Left cardiac atrium (tissue), 4 donors: ENCODE data around the gene ZNF516. TPM values are rescaled to one million over a fixed set of nuclear protein-coding genes. Genes with fewer than 3 reads are reported as not detected.

Source experiments
- ATAC-seq, 2 donors: fragments of 200-7000 bp; cut with Tn5 transposase; one replicate each; pipeline ENCODE4 v1.9.1; 2020; ENCODE audit warnings: mild to moderate bottlenecking in 2 of 2, moderate library complexity in 2 of 2
- DNase-seq: peaks from one replicate; pipeline ENCODE4 v3.0.0-alpha.2; 2020
- intact Hi-C, 2 donors: fragments of 100-400 bp; cut with DNase I; formaldehyde crosslinking; loops; one replicate each; pipeline versions ENCODE4 v1.14.1 to v1.15.1; 2022 to 2023
- total RNA-seq, 2 donors: library from RNA; stranded (reverse); fragmentation: NEBNext Ultra II Directional; extraction: Animal tissue kit (Norgen Biotek cat#: 25700); gene quantifications; one replicate each; pipeline ENCODE4 v1.2.1, GENCODE V29; 2021
- donor health status: DM: no; HTN: yes; CAD: no.
- donor health status: DM: no; HTN: yes; CAD: no; lungs with severe emphysema.
- donor health status: DM: yes; HTN: yes; CAD: no.
- donor health status: Dilated cardiomyopathy.

The ZNF516 gene
- total RNA-seq, 2 donors from 2014 or later = 14.9 to 15.7 TPM

DNA sequence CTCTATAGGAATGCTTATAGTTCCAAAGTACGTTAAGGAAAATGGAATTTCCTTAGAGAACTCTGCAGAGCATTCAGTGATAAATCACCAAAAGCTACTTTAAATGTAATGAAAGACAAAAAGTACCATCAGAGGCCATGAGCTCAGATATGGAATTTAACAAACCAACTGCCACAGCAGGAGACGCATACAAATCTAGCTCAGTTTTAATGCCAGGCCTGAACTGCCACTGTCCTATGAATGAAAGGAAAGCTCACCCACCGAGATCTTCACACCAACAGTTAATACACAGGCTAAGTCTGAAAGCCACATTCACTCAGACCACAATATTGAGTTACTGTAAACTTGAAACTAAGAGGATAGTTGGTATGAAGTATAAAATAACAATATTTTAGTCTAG, 126.8 kb downstream of the ZNF516 start:
- intact Hi-C loops = no loop called here
- DNase-seq (no peak), ATAC-seq (no peak)

DNA sequence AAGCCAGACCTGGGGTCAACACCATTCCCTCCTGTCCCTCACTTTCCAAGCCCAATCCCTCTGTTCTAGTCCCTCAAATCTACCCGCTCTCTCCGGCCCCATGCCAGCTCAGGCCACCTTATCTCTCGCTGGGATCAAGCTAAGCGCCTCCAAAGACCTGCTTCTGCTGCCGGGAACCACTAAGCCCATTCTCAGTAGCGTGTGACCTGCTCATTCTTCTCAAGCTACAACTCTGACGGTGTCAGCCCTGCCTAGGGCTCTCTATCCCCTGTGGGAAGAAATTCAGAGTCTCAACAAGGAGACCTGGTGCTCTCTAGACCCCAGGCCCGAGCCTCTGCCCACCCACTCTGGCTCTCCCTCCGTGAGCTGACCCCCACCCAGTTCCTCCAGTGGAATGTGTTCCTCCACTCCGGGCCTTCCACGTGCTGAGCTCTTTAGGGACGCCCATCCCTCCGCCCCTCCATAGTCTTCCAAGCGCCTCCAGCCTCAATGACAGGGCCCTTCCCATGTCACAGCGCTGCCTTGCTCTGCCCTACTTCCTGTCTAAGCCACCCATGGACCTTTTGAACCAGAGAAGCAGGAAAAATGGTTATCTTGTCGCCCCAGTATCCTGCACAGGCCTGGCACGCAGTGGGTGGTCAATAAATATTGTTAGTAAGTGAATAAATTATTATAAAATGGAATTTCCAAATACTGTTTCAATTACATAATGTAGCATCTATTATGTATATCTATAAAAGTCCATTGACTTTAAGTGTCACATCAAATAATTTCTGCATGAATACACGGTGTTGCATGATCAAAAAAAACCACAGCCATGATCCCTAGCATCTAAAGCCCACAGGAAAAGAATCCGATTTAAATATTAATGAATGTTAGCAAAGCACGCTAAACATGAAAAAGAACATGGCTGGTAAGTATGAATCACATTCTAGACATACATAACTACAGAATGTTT, 127.6 kb downstream of the ZNF516 start:
- DNase-seq = no peak
- no peak for ATAC-seq
- intact Hi-C loops = no loop called here

DNA sequence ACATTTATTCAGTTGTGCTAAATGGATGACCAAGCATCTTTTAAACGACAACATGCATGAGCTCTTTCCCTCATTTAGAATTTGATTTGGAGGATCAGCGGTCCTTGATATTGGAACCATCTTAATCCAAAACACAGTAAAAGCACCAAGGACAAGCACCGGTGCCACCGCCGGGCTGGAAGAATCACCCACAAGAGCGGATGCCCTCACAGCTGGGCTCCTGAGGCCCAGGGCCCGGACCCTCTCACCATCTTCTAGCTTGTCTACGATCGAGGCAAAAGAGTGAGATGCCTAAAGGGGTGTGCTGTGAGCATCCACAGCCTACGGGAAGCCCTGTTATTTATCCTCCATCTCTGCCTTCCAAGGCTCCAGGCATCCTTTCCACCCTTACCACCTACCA, 129.5 kb downstream of the ZNF516 start:
- DNase-seq = no peak

DNA sequence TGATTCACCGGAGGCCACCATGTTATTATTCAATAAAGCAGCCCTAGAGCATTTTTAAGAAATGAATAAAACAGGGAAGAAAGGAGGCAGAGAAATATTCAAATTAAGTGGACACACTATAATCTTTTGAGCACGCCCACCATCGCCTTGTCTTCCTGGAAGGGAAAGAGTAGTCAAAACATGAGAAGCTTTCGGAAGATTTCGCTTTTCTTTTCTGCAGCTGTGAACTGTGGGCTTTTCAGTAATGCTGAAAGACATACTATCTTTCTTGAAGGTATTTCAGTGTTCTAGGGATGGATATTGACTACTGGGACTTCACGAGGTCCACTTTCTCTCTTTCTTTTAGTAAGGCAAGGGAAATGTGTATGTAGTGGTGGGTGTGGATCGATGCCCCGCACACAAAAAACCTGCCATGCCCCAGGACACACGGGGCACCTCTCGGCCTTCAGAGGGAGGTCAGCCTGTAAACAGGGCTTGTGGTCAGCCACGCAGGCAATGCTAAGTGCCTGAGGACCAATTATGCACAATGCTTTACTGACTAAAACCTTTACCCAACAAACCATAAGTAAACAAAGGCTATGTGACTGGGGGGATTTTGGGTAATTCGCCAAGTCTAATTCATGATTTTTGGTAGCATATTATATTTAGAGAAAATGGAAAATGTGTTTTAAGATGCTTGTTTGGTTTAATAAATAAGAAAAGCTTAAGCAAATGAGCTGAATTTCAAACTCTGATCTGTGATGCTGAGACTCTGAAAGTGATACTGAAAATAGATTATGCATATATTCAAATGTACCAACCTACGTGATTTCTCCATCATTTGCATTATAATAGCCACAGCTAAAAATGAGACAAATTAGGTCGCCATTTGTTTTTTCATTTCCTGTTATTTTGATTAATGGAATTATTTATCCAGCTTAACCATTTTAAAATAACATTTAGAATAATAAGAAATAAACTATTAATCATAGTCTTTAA, 130.5 kb downstream of the ZNF516 start:
- intact Hi-C loops = no loop called here
- DNase-seq (no peak), ATAC-seq (no peak)

More for the DNA sequence above, 129.5 kb downstream of the ZNF516 start:
- intact Hi-C loops = no loop called here
- ATAC-seq = no peak

DNA sequence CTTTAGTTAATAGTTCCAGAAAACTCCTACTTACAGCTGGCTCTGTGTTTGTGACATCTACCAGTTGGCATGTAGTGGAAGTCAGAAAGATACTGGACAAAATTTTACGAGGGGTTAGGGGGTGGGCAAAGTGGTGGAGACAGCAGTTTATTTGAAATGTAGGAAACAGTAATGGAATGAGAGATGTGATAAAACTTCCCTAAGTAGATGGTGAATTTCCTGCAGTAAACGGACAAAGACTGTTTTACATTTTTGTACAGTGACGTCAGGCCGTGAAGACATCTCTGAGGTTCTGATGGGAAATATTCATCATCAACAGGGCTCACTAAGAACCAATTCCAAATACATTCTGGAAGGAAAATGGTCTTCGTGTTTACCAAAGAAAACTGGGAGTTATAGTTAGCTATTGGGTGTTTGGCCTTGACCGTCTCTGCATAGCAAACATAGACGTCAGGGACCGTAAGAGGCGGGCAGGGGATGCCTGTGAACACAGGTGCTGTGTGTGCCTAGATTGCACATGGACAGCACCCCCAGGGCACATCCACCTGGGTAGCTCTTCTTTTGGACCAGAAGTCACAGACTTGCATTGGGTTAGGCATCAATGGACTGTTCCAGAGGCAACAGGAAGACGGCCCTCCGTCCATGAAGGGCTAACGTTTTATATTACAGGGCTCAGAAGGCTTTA, 131.5 kb downstream of the ZNF516 start:
- DNase-seq = no peak
- intact Hi-C loops = no loop called here
- ATAC-seq = no peak

DNA sequence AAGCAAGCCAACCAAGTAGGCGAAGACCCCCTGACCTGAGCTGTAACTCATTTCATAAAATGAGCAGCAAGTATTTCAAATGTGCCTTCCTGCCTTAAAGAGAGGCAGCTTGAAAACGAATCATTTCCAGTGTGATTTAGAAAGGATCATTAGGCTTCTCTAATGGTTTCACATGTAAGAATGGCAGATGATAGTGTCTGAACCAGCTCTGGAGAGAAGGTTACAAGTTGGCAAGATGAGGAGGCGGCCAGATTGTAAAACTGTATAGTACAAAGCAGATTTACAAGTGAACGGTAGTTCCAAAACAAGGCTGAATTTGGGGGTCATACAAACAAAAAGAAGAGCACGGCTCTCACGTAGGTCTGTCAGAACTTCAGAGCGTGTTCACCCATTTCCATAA, 132.4 kb downstream of the ZNF516 start:
- ATAC-seq = no peak
- DNase-seq = no peak
- intact Hi-C loops = no loop called here

DNA sequence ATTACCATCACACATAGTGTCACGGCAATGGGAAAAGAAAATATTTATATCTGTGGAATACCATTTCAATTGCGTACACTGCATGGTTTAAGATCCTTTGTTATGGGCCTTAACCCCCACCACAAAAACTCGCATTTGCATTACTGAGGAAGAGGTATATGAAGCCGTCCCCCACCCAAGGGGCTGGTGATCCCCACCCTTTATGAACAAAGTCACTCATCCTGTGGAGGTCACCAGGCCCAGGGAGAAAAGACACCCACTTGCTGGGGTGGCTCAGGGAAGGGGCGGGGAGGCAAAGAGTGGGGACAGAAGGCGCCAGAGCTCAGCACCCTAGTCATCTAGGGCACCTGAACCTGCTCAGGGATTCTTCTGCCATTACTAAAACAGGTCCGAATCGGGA, 133.8 kb downstream of the ZNF516 start:
- ATAC-seq (no peak), DNase-seq (no peak)
- intact Hi-C loops = no loop called here

DNA sequence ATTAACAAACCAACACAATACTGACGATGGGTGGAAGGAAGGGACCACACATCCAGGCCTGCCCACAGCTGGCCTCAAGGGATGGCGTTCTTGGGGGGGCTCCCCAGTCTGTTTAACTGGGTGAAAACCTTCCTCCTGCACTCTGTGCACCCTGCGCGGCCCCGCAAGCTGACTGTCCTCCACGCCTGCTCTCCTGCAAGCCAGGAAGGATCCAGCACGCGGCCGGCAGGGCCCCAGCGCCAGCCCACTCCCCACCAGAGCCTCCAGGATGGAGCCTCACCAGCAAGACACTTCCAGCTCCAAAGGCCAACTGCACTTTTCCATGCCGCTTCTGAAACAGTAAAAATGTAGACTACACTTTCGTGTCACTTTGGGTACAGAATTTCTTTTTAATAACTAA, 135.1 kb downstream of the ZNF516 start:
- intact Hi-C loops = no loop called here
- ATAC-seq = no peak
- no peak for DNase-seq

DNA sequence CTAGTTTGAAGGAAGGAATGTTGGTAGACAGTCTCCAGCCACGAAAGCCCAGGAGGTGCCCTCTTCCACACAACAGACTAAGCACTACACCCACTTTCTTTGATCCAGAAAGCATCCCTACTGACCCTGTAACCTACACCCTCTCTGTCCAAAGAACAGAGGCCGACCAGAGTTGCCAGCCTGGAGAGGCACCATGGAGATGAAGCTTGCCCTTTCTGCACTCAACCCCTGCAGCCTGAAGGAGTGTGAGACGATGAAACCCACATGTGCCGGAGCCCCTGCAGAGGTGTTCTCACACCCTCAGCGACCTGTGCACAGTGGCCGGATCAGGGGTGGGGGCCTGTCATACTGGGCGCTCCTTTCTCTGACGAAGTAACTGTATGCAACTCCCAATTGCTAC, 136.3 kb downstream of the ZNF516 start:
- intact Hi-C loops = no loop called here
- DNase-seq = no peak
- ATAC-seq = no peak

DNA sequence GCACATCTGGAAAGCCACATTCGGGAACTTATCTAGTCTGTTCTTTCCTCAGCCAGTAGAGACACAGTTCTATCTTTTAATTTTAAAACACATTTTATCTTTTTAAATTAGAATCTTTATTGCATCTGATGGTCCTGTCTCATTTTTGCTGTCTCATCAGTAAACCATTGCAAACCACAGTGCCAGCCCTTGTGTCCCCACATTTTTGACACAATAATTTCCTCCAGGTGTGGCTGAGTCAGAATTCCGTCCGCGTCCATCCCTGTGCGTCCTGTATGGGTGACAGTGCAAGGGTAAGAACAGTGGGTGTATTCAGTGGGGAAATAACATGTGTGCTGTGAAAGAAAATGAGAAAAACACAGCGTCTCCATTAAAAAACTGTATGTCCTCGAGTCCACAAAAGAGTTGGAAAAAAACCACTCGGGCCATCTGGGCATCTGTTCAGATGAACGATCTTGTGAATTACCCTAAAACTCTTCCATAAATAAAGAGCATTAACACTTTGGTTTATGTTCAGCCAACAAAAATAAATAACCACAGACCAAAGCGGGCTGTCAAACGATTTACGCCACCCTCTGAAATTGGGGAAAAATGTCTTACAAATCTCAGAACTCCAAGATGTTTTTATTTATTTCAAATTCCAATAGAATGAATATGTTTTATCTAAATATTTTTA, 137.3 kb downstream of the ZNF516 start:
- no peak for DNase-seq
- intact Hi-C loops = no loop called here
- no peak for ATAC-seq

DNA sequence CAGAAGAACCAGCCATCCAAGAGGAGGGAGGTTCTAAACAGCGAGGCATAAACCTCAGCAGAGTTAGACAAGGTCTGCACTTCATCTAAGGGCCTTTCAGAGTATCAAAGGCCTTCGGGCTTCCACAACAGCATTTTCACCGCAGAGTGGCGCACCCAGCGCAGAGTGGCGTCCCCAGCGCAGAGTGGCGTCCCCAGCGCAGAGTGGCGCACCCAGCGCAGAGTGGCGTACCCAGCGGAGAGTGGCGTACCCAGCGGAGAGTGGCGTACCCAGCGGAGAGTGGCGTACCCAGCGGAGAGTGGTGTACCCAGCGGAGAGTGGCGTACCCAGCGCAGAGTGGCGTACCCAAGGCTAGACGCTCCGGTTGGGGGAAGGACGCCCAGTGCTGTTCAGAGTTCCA, 137.9 kb downstream of the ZNF516 start:
- intact Hi-C loops = no loop called here
- ATAC-seq = no peak
- no peak for DNase-seq

DNA sequence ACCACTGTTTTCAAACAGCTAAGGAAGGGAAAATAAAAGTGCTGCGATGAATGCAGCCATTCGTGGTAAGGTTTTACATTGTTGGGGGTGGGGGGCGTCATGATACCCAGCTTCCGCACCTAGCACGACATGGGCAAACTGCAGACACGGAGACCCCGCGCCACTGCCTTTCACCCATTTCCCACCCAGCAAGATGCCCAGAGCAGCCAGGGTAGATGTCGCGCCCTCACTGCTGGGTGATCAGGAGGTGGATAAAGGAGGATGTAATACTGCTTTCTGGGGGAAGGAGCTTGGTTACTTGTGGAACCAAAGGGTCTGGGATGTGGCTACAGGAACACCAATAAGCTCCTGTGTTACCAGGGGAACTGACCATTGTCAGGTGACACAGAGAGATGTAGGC, 138.4 kb downstream of the ZNF516 start:
- ATAC-seq = no peak
- intact Hi-C loops = no loop called here
- no peak for DNase-seq

DNA sequence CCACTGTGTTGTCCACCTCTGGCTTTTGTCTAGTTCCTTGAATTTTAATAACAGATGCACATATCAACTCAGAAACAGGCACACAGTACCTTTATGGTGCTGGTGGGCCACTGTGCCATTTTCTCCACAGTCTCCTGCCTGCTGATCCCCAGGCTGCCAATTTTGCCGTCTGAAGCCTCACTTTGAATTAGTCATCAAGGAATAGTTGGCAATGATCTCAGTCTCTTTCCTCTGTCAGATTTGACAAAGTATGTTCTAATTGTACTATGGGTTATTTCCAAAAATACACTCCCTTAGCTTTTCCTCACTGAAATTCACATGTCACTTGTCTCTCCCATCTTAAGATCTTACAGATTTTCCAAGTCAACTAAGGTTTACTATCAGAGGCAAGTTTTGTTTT, 140.7 kb downstream of the ZNF516 start:
- peak in 1 of 2 donors; percentile 50 for ATAC-seq
- intact Hi-C loops = no loop called here
- no peak for DNase-seq

DNA sequence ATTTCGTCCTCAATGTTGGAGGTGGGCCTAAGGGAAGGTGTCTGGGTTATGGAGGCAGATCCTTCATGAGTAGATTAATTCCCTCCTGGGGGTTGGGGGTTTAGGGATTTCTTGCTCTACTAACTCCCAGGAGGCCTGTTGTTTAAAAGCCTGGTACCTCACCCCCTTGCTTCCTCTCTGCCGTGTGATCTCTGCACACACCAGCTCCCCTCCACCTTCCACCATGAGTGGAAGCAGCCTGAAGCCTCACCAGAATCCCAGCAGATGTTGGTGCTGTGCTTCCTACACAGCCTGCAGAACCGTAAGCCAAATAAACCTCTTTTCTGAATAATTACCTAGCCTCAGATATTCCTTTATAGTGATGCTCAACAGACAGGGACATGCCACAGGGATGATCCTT, 141.5 kb downstream of the ZNF516 start:
- intact Hi-C loops = no loop called here
- DNase-seq = no peak
- ATAC-seq = no peak

DNA sequence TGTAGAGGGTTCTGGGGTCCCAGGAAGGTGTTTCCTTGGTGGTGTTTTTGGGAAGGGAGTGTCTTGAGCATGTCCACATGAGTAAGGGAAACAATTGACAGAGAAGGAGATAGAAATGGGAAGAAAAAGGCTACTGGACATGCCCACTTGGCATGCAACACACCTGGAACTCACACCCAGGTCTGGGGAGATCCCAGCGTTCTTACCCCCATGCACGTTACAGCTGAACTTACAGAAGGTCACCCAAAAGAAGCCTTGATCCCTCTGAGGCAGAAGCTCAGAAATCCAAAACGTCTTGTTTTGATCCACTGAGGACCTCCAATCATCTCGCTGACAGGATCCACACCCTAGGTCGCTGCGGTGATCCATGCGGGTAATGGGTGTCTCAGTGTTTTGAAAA, 142.0 kb downstream of the ZNF516 start:
- DNase-seq (no peak), ATAC-seq (no peak)
- intact Hi-C loops = no loop called here

DNA sequence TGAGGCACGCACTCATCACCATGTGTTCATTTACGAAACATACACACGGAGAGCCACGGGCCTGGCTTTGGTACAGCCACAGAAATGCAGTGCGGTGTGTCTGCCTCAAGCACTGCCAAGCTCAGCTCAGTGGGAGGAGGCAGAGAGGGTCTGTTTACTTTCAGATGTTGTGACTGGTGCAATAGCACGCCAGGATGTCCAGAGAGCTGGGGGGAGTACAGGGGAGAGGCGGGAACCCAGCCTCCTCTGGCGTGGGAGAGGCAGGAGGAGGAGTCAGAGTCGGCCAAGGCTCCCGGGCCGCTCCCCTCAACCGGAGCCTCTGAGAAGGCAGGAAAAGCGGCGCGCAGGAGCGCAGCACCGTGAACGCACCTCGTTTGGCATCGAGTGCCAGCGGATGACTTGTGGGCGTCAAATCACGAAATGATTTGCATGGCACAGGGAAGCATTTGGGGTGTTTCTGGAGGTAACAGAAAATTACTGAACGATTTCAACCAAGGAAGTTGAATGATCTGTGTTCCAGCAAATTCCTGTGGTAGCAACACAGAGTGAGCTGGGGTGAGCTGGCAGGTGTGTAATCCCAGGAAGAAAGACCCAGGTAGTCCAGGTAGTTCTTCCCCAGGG, 143.0 kb downstream of the ZNF516 start:
- DNase-seq = peak; percentile 58
- intact Hi-C loops = no loop called here

DNA sequence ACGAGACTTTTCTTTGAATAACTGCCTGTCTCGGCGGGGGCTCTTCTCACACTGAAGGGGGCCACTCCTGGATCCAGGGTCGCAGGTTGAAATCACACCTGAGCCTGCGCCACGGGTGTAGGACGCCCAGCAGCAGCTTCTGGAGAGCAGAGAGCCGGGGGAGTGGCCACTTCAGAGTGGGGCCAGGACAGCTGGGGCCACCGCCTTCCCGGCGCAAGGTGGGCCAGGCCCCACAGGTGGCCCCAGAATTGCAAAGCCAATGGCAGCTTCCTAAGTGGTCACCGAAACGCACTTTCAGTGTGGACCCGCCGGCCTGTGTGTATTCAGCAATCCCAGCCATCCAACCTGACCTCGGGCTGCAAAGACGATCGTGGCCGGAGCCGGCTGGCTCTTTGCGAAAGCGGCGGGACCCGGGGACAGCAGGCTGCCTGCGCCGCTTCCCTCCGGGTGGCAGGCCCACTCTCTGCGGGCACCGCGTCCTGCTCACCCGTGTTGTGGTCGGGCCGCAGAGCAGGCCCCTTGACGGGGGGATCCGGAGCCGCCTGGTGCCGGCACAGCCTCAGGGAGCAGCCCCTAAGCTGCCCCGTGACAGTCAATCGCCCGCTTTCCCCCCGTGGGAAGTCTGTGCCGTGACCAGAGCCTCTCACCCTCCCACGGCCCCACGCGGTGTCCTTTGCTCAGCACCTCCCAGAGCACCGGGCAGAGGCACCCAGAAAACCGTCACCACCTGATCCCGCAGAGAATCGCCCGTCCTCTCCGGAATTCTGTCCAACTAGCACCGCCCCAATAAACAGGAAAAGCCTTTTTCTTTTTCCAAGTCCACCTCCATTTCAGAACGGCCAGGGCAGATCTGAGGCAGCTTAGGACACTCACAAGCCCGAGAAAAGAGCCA, 144.7 kb downstream of the ZNF516 start:
- DNase-seq = no peak
- ATAC-seq = no peak
- intact Hi-C loops = no loop called here

More for the DNA sequence above, 143.0 kb downstream of the ZNF516 start:
- ATAC-seq = peak; percentile 76 to 77
